ENCODE results near the gene GALM.

- TF ChIP-seq, protein P1, sequence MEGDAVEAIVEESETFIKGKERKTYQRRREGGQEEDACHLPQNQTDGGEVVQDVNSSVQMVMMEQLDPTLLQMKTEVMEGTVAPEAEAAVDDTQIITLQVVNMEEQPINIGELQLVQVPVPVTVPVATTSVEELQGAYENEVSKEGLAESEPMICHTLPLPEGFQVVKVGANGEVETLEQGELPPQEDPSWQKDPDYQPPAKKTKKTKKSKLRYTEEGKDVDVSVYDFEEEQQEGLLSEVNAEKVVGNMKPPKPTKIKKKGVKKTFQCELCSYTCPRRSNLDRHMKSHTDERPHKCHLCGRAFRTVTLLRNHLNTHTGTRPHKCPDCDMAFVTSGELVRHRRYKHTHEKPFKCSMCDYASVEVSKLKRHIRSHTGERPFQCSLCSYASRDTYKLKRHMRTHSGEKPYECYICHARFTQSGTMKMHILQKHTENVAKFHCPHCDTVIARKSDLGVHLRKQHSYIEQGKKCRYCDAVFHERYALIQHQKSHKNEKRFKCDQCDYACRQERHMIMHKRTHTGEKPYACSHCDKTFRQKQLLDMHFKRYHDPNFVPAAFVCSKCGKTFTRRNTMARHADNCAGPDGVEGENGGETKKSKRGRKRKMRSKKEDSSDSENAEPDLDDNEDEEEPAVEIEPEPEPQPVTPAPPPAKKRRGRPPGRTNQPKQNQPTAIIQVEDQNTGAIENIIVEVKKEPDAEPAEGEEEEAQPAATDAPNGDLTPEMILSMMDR (IDR thresholded peaks at IDR 0.05; ENCODE audit: control extremely low read depth in 1 of 3, insufficient read depth in 1 of 3, low read depth in 1 of 3, low read length in 3 of 3) = no peak
- TF ChIP-seq JUND (IDR thresholded peaks at IDR 0.05; ENCODE audit: low read length) (no peak), KDM4A (IDR thresholded peaks at IDR 0.05; ENCODE audit: low read depth, low read length, severe bottlenecking) (no peak), POLR2A (IDR thresholded peaks at IDR 0.05; ENCODE audit: control extremely low read depth in 1 of 2, low read depth in 2 of 2, low read length in 2 of 2) (no peak), RAD21 (IDR thresholded peaks at IDR 0.05 in 1 of 2, conservative IDR thresholded peaks at IDR 0.05 in 1 of 2; ENCODE audit: low read depth in 2 of 2, low read length in 2 of 2) (no peak)
Measured at GRCh38 chr2:38706846-38707345, 41.0 kb downstream of the GALM start.
